MG63 (cell line): ENCODE measurements around the gene KDM4C. TPM values are rescaled to one million over a fixed set of nuclear protein-coding genes. Genes with fewer than 3 reads are reported as not detected.

Experiments
- DNase-seq: peaks from one replicate; pipeline ENCODE4 v3.0.0-alpha.2; 2020
- H3K27me3 ChIP-seq: fragments of 250-450 bp; sonication (Bioruptor Pico); 2 replicates; pipeline ENCODE4 v1.5.1; 2020; ENCODE audit warnings: mild to moderate bottlenecking, moderate library complexity
- H3K36me3 ChIP-seq: fragments of 250-450 bp; sonication (Bioruptor Pico); 2 replicates; pipeline ENCODE4 v1.5.1; 2020; ENCODE audit warnings: mild to moderate bottlenecking, moderate library complexity
- H3K4me3 ChIP-seq: fragments of 250-450 bp; sonication (Bioruptor Pico); 2 replicates; pipeline ENCODE4 v1.5.1; 2020; ENCODE audit warnings: mild to moderate bottlenecking, moderate library complexity
- H3K9me3 ChIP-seq: fragments of 250-450 bp; sonication (Bioruptor Pico); 2 replicates; pipeline ENCODE4 v1.5.1; 2020; ENCODE audit warnings: mild to moderate bottlenecking, moderate library complexity
- total RNA-seq: library from RNA; depleted of rRNA; stranded (reverse); fragments of >200 nt; shearing (Covaris generic); gene quantifications from 2 replicates; pipeline ENCODE4 v1.2.3, GENCODE V29; 2014; ENCODE audit warnings: low replicate concordance

Gene KDM4C
- total RNA-seq, 1 experiment from 2014 or later = 1.8 TPM

DNA sequence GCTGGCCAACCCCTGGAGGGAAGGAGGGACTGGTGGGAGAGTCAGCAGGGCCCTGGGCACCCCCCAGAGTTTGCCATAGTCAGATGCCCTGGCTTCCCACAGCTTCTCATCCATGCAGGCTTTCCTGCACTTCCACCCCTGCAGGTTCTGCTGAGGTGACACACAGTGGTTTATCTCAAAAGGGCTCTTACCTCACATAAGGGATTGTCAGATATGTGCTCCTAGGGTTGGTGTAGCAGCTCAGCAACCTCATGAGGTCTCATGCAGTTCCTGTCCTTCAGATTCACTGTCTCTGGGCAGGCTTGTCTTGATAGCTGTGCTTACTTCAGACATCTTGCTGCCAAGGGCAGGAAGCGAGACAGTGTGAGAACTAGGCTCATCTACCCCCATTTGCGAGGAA, 143.4 kb downstream of the KDM4C start:
- no peaks in the 10 kb centered on the region for H3K9me3 ChIP-seq
- DNase-seq = no peak
- H3K36me3 ChIP-seq = no peaks in the 10 kb centered on the region
- H3K27me3 ChIP-seq = no peaks in the 10 kb centered on the region
- no peak overlapping the region for H3K4me3 ChIP-seq

DNA sequence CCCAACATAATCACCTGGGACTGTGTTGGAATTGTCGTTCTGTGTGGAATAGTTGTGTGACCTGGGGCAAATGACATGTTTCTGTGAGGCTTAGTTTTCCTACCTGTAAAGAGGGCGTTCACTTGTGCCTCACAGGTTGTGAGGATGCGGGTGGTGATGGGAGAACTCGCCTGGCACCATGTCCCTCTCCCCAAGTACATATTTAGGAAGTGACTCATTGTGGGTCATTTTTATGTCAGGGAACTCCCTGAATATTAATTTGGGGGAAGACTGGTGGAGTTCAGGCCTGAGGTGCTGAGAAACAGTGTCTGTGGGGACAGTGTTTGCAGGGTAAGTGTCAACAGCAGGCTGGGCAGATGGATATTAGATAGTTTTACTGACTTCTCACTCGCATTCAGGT, 144.7 kb downstream of the KDM4C start:
- Histone ChIP-seq H3K27me3 (no peaks in the 10 kb centered on the region), H3K36me3 (no peaks in the 10 kb centered on the region), H3K4me3 (no peak overlapping the region), H3K9me3 (no peaks in the 10 kb centered on the region)
- DNase-seq = no peak

DNA sequence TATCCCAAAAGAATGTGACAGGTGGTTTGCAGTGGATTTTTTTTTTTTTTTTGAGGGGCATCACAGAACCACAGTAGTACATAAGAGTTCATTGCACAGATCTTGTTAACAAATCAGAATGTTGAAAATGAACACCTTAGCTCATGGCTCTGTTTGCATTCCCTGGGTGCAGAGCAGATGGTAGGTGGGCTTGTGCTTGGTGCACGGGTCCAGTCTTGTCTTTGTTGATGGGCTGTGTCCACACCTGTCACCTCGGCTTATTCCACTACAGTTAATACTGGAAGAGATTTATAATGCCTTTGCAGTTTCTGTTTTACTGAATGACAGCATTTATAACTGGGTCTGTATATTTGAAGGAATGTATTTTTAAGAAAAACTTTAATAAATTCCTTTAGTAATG, 146.6 kb downstream of the KDM4C start:
- H3K27me3 ChIP-seq = no peaks in the 10 kb centered on the region

DNA sequence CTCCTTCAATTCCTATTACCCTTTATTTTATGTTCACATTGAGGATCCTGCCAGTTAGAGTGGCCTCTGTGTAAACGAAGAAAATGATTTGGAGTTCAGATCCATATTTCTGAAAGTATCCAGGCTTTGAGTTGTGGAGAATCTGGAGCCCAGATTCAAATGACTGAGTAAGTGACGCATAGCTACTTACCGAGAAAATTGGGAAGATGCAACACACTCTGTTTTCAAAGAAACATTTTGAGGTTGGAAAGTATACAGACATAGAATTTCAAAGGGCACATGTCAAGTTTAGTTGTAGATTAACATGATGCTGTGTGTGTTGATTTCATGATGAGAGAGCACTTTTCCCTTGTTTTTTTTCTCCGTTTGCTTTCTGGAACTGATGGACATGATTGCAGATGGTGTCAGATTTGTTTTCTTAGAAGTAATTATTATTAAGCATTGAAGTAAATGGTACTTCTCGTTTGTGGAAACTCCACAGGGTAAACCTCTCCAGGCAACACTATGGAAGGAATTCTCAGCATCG, 148.1 kb downstream of the KDM4C start:
- no peak overlapping the region for H3K4me3 ChIP-seq
- H3K9me3 ChIP-seq = no peaks in the 10 kb centered on the region
- no peaks in the 10 kb centered on the region for H3K27me3 ChIP-seq
- no peaks in the 10 kb centered on the region for H3K36me3 ChIP-seq
- DNase-seq = no peak

More for the DNA sequence above, 146.6 kb downstream of the KDM4C start:
- DNase-seq = no peak
- Histone ChIP-seq H3K9me3 (no peaks in the 10 kb centered on the region), H3K4me3 (no peak overlapping the region), H3K36me3 (no peaks in the 10 kb centered on the region)

DNA sequence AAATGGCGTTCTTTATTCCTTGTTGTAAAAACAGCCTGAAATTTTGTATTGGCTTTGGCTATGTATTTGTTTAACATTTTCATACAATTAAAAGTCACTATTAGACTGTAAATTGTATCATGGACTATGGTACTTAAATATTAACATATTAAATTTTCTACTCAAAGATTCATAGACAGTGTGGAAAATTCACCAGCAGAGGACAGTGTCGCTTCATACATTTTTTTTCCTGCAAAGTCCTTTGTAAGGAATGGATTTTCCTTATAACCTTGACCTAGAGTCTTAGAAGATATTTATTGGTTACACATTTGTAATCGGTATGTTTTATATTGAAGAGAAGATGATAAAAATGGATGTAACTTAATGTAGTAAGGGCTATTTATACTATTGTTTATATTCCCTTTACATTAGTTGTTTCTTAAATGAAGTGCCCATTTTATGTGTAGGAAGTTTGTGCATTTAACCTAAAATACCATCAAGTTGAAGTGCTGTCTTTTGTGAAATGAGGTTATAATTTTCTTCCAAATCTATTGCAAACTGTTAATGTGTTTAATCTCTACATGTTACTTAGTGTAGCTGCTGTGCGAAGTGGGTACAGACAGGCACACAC, 150.1 kb downstream of the KDM4C start:
- H3K9me3 ChIP-seq = no peaks in the 10 kb centered on the region
- no peak for DNase-seq
- no peaks in the 10 kb centered on the region for H3K27me3 ChIP-seq
- no peaks in the 10 kb centered on the region for H3K36me3 ChIP-seq
- H3K4me3 ChIP-seq = no peak overlapping the region

DNA sequence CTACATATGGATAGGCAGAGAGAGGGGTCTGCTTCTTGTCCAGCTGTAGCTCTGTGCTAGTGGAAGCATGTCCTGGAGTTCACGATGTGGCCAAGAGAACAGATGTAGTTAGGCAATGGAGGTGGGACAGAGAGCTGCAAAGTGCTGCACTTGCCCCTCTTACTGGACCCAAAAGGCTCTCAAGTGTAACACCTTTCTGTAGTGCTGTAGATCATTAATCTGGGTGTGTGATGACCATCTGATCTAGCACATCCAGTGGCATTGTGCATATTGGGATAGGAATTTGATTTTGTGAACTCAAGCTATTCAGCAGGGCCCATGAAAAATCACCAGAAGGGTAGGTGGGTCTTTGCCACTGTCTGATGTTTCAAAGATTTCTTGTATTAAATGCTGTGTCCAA, 151.4 kb downstream of the KDM4C start:
- Histone ChIP-seq H3K27me3 (no peaks in the 10 kb centered on the region), H3K9me3 (no peaks in the 10 kb centered on the region), H3K4me3 (no peak overlapping the region), H3K36me3 (no peaks in the 10 kb centered on the region)
- DNase-seq = no peak

DNA sequence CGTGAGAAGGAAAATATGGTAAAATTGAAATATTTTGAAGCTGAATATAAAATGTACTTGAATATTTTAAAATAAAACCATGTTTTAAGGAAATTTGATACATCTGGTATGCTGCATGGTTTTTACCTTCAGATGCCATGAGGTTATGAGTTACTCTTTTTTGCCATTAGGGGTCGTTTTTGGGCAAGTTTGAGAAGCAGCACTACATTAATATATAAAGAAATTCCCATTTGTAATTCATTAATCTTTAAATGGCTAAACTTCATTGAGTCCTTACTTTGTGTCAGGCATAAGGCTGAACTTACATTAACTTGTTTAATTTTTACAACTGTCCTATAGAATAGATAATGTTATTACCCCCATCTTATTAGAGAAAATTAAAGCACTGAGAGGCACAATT, 152.3 kb downstream of the KDM4C start:
- no peaks in the 10 kb centered on the region for H3K9me3 ChIP-seq
- no peak overlapping the region for H3K4me3 ChIP-seq
- DNase-seq = no peak
- H3K36me3 ChIP-seq = no peaks in the 10 kb centered on the region
- no peaks in the 10 kb centered on the region for H3K27me3 ChIP-seq

DNA sequence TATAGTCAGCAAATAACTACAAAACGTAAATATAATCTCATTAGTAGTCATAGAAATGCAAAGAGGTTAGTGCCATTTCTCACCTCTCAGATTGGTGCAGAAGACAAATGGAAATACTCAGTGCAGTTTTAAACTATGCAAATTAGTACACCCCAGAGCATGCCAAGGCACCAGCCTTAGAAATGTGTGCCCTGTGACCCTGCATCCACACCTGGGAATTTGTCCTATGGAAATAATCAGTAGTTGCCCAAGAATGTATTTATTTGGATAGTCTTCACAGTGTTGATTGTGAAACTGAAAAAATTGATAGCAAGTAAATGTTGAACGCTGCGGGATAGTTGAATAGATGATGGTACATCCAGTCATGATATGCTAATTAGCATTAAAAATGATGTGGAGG, 152.7 kb downstream of the KDM4C start:
- Histone ChIP-seq H3K9me3 (no peaks in the 10 kb centered on the region), H3K27me3 (no peaks in the 10 kb centered on the region), H3K36me3 (no peaks in the 10 kb centered on the region), H3K4me3 (no peak overlapping the region)
- DNase-seq = no peak

DNA sequence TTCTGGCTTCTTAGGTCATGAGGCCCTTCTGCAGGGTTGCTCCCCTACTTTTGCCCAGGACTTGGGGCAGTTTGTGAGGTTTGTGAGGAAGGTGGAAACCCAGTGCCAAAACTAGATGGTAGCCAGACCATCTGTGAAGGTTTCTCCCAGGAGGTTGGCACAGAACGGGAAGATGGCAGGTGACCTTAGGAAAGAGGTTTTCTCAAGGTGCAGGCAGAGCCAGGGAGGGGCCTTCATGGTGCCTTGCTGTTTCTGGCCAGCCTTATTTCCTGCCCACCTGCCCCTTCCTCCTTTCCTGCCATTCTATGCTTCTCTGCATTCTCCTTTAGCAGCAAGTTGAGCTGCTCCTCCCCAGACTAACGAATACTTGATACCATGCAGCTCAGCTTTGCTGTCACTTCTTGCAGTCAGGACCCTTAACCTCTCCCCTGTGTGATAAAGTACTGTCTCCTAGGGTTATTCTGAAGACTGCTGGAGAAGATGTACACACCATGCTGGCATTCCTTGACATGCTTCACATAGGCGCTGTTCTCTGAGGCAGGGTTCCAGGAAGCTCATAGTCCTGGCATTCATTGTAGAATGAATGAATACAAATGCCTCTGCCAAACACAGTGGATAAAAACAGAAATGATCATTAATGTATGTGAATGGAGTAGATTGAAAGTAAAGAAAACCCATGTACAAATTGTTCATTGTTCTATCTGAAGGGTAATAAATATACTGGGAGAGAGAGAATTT, 154.3 kb downstream of the KDM4C start:
- Histone ChIP-seq H3K36me3 (no peaks in the 10 kb centered on the region), H3K9me3 (no peaks in the 10 kb centered on the region), H3K4me3 (no peak overlapping the region), H3K27me3 (no peaks in the 10 kb centered on the region)
- DNase-seq = peak; percentile 35

DNA sequence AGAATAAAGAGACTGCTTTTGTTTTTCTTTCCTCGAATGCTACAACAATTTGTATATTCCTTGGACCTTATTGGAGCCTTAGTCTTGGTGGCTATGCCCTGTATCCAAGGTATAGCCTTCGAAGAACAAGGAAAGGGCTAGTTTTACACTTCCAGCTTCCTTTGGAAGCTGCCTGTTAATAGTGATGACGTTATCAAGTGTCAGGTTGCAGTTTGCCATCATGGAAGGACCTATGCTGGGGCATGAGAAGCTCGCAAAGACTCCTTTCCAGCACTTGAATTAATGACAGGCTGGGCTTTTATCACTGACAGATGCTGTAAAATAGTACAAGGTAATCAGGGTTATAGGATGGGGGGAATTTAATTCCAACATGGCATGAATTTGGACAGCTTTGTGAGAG, 157.9 kb downstream of the KDM4C start:
- H3K36me3 ChIP-seq = no peaks in the 10 kb centered on the region
- H3K9me3 ChIP-seq = no peaks in the 10 kb centered on the region
- H3K27me3 ChIP-seq = no peaks in the 10 kb centered on the region
- H3K4me3 ChIP-seq = no peak overlapping the region
- no peak for DNase-seq

DNA sequence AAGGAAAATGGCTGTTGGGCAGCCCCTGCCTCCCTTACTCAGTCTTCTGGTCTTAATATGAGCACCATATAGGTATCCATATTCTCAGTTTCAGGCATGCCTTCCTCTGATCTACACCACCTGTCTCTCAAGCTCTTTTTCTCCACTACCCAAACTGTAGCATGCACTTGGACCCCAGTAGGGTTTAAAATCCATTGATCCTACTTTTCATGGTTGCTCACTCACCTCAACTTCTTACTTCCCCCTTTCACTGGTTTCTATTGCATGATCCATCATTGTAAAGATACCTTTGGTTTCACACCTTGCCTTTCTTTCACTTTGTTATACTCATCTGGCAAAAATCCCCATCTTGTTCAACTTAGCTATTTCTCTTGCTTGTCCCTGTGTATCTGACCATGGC, 159.4 kb downstream of the KDM4C start:
- DNase-seq = no peak
- Histone ChIP-seq H3K36me3 (no peaks in the 10 kb centered on the region), H3K27me3 (no peaks in the 10 kb centered on the region), H3K4me3 (no peak overlapping the region), H3K9me3 (no peaks in the 10 kb centered on the region)

DNA sequence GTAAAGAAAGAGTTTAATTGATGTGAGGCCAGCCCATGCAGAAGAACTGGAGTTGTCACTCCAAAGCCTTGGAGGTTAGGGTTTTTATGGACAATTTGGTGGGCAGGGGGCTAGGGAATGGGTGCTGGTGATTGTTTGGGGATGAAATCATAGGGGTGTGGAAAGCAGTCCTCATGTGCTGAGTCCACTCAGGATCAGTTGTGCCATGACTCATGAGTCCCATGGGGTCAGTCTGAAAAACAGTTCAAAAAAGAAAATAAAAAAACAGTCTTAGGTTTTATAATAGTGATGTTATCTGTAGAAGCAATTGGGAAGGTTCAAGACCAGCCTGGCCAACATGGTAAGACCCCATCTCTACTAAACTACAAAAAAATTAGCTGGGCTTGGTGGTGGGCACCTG, 162.3 kb downstream of the KDM4C start:
- Histone ChIP-seq H3K27me3 (no peaks in the 10 kb centered on the region), H3K9me3 (no peaks in the 10 kb centered on the region), H3K4me3 (no peak overlapping the region), H3K36me3 (no peaks in the 10 kb centered on the region)
- no peak for DNase-seq

DNA sequence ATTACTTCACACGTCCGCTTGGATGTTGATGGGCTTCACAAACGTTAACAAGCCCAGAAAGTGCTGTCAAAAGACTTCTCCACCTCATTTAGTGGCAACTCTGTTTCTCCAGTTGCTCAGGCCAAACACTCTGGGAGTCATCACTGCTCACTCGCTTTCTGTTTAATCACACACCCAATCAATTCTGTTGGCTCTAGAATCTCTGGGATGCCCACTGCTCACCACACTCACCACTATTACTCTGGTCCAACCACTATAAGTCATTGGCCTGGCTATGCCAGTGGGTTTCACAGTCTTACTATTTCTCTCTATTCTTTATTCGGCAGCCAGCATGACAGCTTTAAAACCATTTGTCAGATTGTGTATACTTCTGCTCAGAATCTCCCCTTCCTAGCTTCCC, 163.5 kb downstream of the KDM4C start:
- no peaks in the 10 kb centered on the region for H3K27me3 ChIP-seq
- H3K36me3 ChIP-seq = no peaks in the 10 kb centered on the region
- no peaks in the 10 kb centered on the region for H3K9me3 ChIP-seq
- no peak for DNase-seq
- no peak overlapping the region for H3K4me3 ChIP-seq

DNA sequence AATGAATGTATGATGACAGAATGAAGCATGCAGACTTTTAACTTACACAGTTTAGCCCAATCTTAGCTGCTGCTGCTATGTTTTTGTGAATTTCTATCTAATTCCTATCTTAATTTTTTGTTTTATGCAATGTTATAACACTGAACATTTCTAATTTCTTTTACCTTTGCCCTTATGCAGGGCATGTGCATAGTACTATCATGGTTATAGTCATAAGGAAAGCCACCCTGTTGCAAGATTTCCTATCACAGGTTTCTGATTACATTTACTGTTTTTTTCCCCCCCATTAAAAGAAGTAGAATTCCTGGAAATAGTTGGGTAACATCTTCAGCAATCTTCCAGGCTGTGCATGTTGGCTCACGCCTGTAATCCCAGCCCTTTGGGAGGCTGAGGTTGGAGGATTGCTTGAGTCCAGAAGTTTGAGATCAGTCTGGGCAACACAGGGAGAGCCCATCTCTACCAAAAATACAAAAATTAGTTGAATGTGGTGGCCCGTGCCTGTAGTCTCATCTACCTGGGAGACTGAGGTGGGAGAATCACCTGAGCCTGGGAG, 164.4 kb downstream of the KDM4C start:
- Histone ChIP-seq H3K9me3 (no peaks in the 10 kb centered on the region), H3K36me3 (no peaks in the 10 kb centered on the region), H3K27me3 (no peaks in the 10 kb centered on the region), H3K4me3 (no peak overlapping the region)
- DNase-seq = no peak

DNA sequence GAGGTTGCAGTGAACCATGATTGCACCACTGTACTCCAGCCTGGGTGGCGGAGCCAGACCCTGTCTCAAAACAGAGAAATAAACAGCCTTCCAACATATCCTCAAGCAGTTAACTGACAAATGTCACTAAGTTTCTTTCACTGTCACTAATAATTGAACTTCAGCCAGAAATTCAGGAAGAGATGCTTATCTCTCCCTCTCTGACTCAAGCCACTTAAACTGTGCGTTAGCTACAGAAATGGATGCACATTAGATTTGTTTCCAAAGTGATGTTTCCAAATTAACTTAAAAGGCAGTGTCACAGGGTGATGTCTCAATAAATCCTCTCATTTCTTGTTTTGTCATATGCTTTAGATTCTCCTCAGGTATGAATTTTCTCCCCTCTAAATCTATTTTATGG, 164.9 kb downstream of the KDM4C start:
- DNase-seq = no peak
- Histone ChIP-seq H3K9me3 (no peaks in the 10 kb centered on the region), H3K27me3 (no peaks in the 10 kb centered on the region), H3K4me3 (no peak overlapping the region), H3K36me3 (no peaks in the 10 kb centered on the region)

DNA sequence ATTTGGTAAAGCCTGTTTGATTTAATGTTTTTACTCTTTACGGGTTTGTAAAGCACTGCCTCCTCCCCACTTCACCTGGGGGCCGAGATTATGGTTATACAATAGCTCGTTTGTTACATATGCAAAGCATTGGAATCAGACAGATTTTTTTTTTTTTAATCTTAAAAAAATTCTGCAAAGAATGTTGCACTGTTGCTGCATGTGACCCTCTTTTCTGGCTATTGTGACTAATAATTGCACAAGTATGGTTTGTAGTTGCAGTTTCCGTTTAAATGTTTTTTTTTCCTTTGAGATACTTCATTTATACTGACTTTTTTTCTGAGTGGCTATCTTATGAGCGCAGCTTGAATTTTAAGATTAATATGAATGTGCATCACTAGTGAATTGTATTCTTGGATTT, 165.3 kb downstream of the KDM4C start:
- Histone ChIP-seq H3K36me3 (no peaks in the 10 kb centered on the region), H3K27me3 (no peaks in the 10 kb centered on the region), H3K4me3 (no peak overlapping the region), H3K9me3 (no peaks in the 10 kb centered on the region)
- no peak for DNase-seq

DNA sequence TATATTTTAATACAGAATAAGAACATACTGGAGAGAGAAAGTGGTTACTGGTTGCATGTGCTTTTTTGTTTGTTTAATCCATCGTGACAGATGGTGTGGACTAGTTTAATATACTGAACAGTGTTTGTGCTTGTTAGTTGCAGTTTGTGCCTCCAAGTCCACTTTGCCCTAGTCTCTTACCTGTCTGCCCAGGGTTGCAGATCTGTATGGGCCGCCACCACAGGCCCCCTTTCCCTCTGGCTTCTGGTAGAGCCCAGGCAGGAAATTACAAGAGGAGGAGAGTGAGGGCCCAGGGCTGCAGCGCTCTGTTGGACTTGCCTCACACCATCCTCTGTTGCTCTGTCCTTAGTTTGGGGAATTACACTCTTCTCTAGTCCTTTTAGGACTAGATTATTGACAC, 166.4 kb downstream of the KDM4C start:
- Histone ChIP-seq H3K27me3 (no peaks in the 10 kb centered on the region), H3K4me3 (no peak overlapping the region), H3K36me3 (no peaks in the 10 kb centered on the region), H3K9me3 (no peaks in the 10 kb centered on the region)
- DNase-seq = no peak

DNA sequence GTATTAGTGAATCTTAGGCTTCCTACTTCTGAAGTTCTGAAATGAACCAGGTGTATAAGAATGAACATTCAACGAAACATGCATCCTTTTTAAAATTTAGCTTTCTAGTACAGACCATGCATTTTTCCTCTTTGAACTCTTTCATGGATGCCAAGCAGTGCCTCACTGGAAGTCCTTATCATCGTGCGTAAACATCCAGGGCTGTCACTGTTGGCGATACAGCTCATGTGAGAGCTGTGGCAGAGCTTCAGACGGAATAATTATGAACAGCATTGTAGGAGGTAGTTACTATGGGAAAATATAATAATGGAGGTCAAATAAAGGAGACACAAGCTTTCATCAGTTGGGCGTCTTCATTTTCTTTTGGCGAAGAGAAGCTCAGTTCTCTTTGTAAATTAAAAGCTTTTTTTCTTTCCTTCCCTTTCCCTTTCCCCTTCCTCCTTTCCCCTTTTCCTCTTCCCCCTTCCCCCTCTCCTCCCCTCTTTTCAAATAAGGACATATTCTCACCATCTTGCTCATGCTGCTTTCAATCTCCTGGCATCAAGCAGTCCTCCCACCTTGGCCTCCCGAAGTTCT, 167.3 kb downstream of the KDM4C start:
- H3K36me3 ChIP-seq = no peaks in the 10 kb centered on the region
- H3K4me3 ChIP-seq = no peak overlapping the region
- no peak for DNase-seq
- no peaks in the 10 kb centered on the region for H3K9me3 ChIP-seq
- no peaks in the 10 kb centered on the region for H3K27me3 ChIP-seq
